Midbrain (tissue), 1 donor: ENCODE data around the gene HMBS.

Experiments used
- DNase-seq: peaks from one replicate; lab custom pipeline; 2025; lab: John Stamatoyannopoulos, UW

The HMBS gene

GRCh38 chr11:119067371-119068222 is 17.1 kb upstream of the HMBS start, which contains the start of gene VPS11:
Gene VPS11 (plus strand): TSS chr11:119067818. CDS start chr11:119067824, 6 bp downstream.
- DNase-seq: peak; percentile 95

GRCh38 chr11:119077839-119078238 is 6.8 kb upstream of the HMBS start:
- DNase-seq: no peak

- no peak for DNase-seq
Measured at GRCh38 chr11:119078675-119079420, 5.8 kb upstream of the HMBS start.

- DNase-seq: peak; percentile 72
Measured at GRCh38 chr11:119081682-119082260, 2.9 kb upstream of the HMBS start.

- no peak for DNase-seq
Measured at GRCh38 chr11:119085437-119085847, 761 bp downstream of the HMBS start.

- no peak for DNase-seq
Measured at GRCh38 chr11:119087123-119087522, 2.4 kb downstream of the HMBS start.

- DNase-seq: no peak
Measured at GRCh38 chr11:119087747-119088241, 3.1 kb downstream of the HMBS start.

GRCh38 chr11:119088406-119088805 is 3.7 kb downstream of the HMBS start:
- DNase-seq: no peak

GRCh38 chr11:119089319-119089718 is 4.6 kb downstream of the HMBS start:
- no peak for DNase-seq

GRCh38 chr11:119091178-119091577 is 6.5 kb downstream of the HMBS start:
- DNase-seq: no peak

GRCh38 chr11:119091966-119092879 is 7.5 kb downstream of the HMBS start:
- DNase-seq: no peak

GRCh38 chr11:119092880-119093842 is 8.5 kb downstream of the HMBS start:
- DNase-seq: no peak

GRCh38 chr11:119093942-119094815 is 9.5 kb downstream of the HMBS start:
- peak; percentile 16 for DNase-seq

GRCh38 chr11:119094816-119095065 is 10.1 kb downstream of the HMBS start:
- DNase-seq: peak; percentile 85

GRCh38 chr11:119095066-119095880 is 10.6 kb downstream of the HMBS start:
- peak; percentile 100 for DNase-seq

GRCh38 chr11:119099711-119100110 is 15.0 kb downstream of the HMBS start:
- no peak for DNase-seq

- DNase-seq: no peak
Measured at GRCh38 chr11:119100246-119100970, 15.7 kb downstream of the HMBS start.
